GM13976 (cell line): ENCODE data around the gene SLCO2A1.
"Not testable (repeated sequence)": the region's sequence is repeated elsewhere in the genome, so short reads cannot be mapped to it uniquely, and the experiment has no call there.

ENCODE experiments used
- DNase-seq: peaks from one replicate; pipeline ENCODE4 v3.0.0; 2012; ENCODE audit warnings: low spot score
- CTCF ChIP-seq: IDR thresholded peaks from 2 replicates; pipeline ENCODE4 v1.5.1; 2012; ENCODE audit warnings: borderline replicate concordance, mild to moderate bottlenecking; ENCODE audit not compliant: insufficient read depth; ENCODE audit errors: extremely low read depth, missing control alignments, control extremely low read depth
- in situ Hi-C: fragments of 300-500 bp; cut with MboI; formaldehyde crosslinking; loops from one replicate; pipeline ENCODE4 v1.12.0; 2022; ENCODE audit warnings: low sequenced_read_pairs, mixed read lengths, inconsistent platforms; ENCODE audit not compliant: unreplicated experiment

The SLCO2A1 gene

GRCh38 chr3:134074790-134075567 is 45.3 kb upstream of the SLCO2A1 start:
- DNase-seq: no peak
- in situ Hi-C loops: no loop called here
- no peak for TF ChIP-seq CTCF

- no peak for TF ChIP-seq CTCF
- in situ Hi-C loops: no loop called here
- DNase-seq: no peak
Measured at GRCh38 chr3:134074001-134074789, 44.5 kb upstream of the SLCO2A1 start.

DNA sequence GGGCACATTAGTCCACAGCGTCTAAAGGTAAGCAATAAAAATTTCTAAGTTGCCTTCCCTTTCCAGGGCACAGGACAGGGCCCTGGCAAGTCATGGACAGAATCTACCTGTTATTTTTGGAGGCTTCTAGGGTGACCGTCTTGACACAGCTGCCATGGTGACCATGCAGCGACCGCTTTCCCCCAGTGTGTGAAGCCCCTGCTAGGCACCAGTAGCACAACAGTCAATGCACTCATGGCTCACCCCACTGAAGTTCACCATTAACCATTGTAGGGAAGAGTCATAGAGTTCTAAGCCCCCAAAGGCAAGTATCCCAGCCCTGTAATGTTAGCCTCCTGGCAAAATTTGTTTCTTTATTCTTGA is 43.8 kb upstream of the SLCO2A1 start:
- no peak for DNase-seq
- TF ChIP-seq CTCF: no peak
- in situ Hi-C loops: no loop called here

DNA sequence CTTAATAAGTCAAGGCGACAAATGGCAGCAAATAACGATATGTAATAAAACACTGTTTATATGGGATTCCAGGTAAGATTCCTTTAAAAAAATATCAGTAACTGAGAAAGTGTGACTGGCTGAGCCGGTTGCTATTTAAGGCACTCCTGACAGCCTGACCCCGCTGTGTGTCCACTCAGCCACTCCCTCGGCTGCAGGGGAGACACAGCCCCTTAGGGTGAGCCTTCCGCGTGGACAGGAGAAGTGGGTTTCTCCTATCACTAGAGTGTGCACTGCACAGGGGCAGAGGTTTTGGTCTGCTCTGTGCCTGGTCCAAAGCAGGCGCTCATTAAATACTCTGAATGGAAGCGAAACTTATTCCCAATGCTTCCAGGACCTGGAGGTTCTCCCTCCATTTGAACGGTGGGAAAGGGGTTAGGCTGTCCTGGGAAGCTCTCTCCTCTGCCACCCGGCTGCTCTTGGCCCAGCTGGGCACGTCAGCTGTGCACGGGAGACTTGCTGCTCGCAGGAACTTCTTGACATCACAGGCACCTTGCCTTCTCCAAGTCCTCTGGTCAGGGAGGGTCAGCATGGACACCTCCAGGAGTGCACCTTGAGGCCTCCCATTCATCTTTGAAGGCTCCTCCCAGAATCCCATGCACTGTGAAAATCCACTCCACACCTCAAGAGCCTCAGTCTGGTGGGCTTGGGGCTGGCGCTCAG is 43.3 kb upstream of the SLCO2A1 start:
- in situ Hi-C loops: no loop called here
- no peak for DNase-seq
- no peak for TF ChIP-seq CTCF

- DNase-seq, in situ Hi-C loops: not testable (repeated sequence)
Measured at GRCh38 chr3:134070281-134070680, 40.6 kb upstream of the SLCO2A1 start.

- in situ Hi-C loops: no loop called here
- TF ChIP-seq CTCF: no peak
- no peak for DNase-seq
Measured at GRCh38 chr3:134068429-134068828, 38.7 kb upstream of the SLCO2A1 start.
